T follicular helper cell (primary cell): ENCODE data around the gene CARMIL3.
"Not testable (repeated sequence)": the region's sequence is repeated elsewhere in the genome, so short reads cannot be mapped to it uniquely, and the experiment has no call there.

Experiments
- DNase-seq: peaks from one replicate; pipeline ENCODE4 v3.0.0-alpha.2; 2020; ENCODE audit warnings: low read depth
- total RNA-seq, 2 experiments: gene quantifications; one replicate each; lab custom pipeline; 2026; lab: John Stamatoyannopoulos, UW

Gene CARMIL3
- total RNA-seq = 2.3 to 8.0 reads per million in 2 experiments

- DNase-seq = peak; percentile 30
These were observed at the start of gene CARMIL3 for GRCh38 chr14:24051789-24052655. Gene CARMIL3, plus strand, starts transcription at chr14:24052009. Its CDS starts 145 bp downstream, at chr14:24052154.

GRCh38 chr14:24006471-24006816, 45.4 kb upstream of the CARMIL3 start:
- DNase-seq = not testable (repeated sequence)

GRCh38 chr14:24006817-24007652, 44.8 kb upstream of the CARMIL3 start:
- DNase-seq = peak; percentile 56

GRCh38 chr14:24011051-24011450, 40.8 kb upstream of the CARMIL3 start:
- DNase-seq = no peak

- not testable (repeated sequence) for DNase-seq
These were observed 39.0 kb upstream of the CARMIL3 start for GRCh38 chr14:24012726-24013273.

- DNase-seq = peak; percentile 26
These were observed 37.9 kb upstream of the CARMIL3 start for GRCh38 chr14:24013654-24014514.

- not testable (repeated sequence) for DNase-seq
These were observed 36.1 kb upstream of the CARMIL3 start for GRCh38 chr14:24015745-24016144.

- not testable (repeated sequence) for DNase-seq
These were observed 32.8 kb upstream of the CARMIL3 start for GRCh38 chr14:24018978-24019377.

- not testable (repeated sequence) for DNase-seq
These were observed 31.9 kb upstream of the CARMIL3 start for GRCh38 chr14:24019944-24020343.

- DNase-seq = not testable (repeated sequence)
These were observed 31.3 kb upstream of the CARMIL3 start for GRCh38 chr14:24020520-24020919.

GRCh38 chr14:24024939-24025418, 26.8 kb upstream of the CARMIL3 start:
- not testable (repeated sequence) for DNase-seq

GRCh38 chr14:24029687-24030086, 22.1 kb upstream of the CARMIL3 start:
- DNase-seq = not testable (repeated sequence)

- not testable (repeated sequence) for DNase-seq
These were observed 20.5 kb upstream of the CARMIL3 start for GRCh38 chr14:24031331-24031730.

- DNase-seq = no peak
These were observed 18.9 kb upstream of the CARMIL3 start for GRCh38 chr14:24032727-24033418.

GRCh38 chr14:24035769-24036168, 16.0 kb upstream of the CARMIL3 start:
- DNase-seq = not testable (repeated sequence)

GRCh38 chr14:24036169-24036962, 15.4 kb upstream of the CARMIL3 start:
- DNase-seq = peak; percentile 54

- not testable (repeated sequence) for DNase-seq
These were observed 14.7 kb upstream of the CARMIL3 start for GRCh38 chr14:24036963-24037657.

GRCh38 chr14:24037658-24038037, 14.2 kb upstream of the CARMIL3 start:
- DNase-seq = no peak

GRCh38 chr14:24038686-24039085, 13.1 kb upstream of the CARMIL3 start:
- DNase-seq = no peak
